ENCODE data around the gene CGN. TPM values are rescaled to one million over a fixed set of nuclear protein-coding genes. Genes with fewer than 3 reads are reported as not detected.

Gene CGN
- total and polyA plus RNA-seq, 2 of the 13 experiments (the other 11 are each of a cell fraction or from before 2014, with no cell fraction given) = 0.75 to 0.81 TPM

- TF ChIP-seq KIAA2018 (CRISPR knock-in tag; IDR thresholded peaks at IDR 0.05; ENCODE audit: borderline replicate concordance) (no peak), MXI1 (IDR thresholded peaks at IDR 0.05; ENCODE audit: borderline replicate concordance, low read depth, low read length) (peak; percentile 21; the same call in 1 of the 3 replicates), ARID5B (CRISPR knock-in tag; IDR thresholded peaks at IDR 0.05) (peak; percentile 60), ZBTB21 (CRISPR knock-in tag; IDR thresholded peaks at IDR 0.05) (no peak), ZNF558 (CRISPR knock-in tag; IDR thresholded peaks at IDR 0.05; ENCODE audit: borderline replicate concordance) (no peak; the same call in 1 of the 2 replicates), ZNF225 (CRISPR knock-in tag; IDR thresholded peaks at IDR 0.05) (0 out of 2 replicates have a peak, but pooled peaks have one; percentile 28), MIER2 (CRISPR knock-in tag; IDR thresholded peaks at IDR 0.05) (peak; percentile 54; the same call in 1 of the 2 replicates), HDAC1 (CRISPR knock-in tag; IDR thresholded peaks at IDR 0.05) (peak; percentile 56; the same call in 1 of the 2 replicates), MXD3 (CRISPR knock-in tag; IDR thresholded peaks at IDR 0.05) (peak; percentile 33; the same call in 1 of the 2 replicates), HMGA1 (CRISPR knock-in tag; conservative IDR thresholded peaks at IDR 0.05) (no peak), PHF21A (CRISPR knock-in tag; IDR thresholded peaks at IDR 0.05) (peak; percentile 79), ZNF138 (CRISPR knock-in tag; IDR thresholded peaks at IDR 0.05; ENCODE audit: low read depth) (no peak), ZNF510 (CRISPR knock-in tag; IDR thresholded peaks at IDR 0.05; ENCODE audit: low read depth) (no peak), MAZ (IDR thresholded peaks at IDR 0.05; ENCODE audit: borderline replicate concordance, low read depth, low read length) (no peak), MAZ (CRISPR knock-in tag; IDR thresholded peaks at IDR 0.05; ENCODE audit: low read depth) (0 out of 2 replicates have a peak, but pooled peaks have one; percentile 40), ERF (CRISPR knock-in tag; IDR thresholded peaks at IDR 0.05) (0 out of 2 replicates have a peak, but pooled peaks have one; percentile 7), GABPB1 (CRISPR knock-in tag; IDR thresholded peaks at IDR 0.05) (peak; percentile 0; the same call in 1 of the 2 replicates)
Measured at GRCh38 chr1:151513626-151514121, 2.5 kb downstream of the CGN start (continued).
